Stimulated activated naive CD8-positive, alpha-beta T cell treated with anti-CD3 and anti-CD28 coated beads, Interleukin-15, Interleukin-2, amounts not matched to agents 100 U/mL and 50 U/mL, for 24 hours (primary cell): Measurements from ENCODE around the gene NELL1.
"Not testable (repeated sequence)": the region's sequence is repeated elsewhere in the genome, so short reads cannot be mapped to it uniquely, and the experiment has no call there.

Source experiments
- ATAC-seq: fragments of 150-1000 bp; cut with Tn5 transposase; one replicate; pipeline ENCODE4 v1.10.0; 2021
- DNase-seq: peaks from one replicate; pipeline ENCODE4 v3.0.0; 2021

NELL1 gene

DNA sequence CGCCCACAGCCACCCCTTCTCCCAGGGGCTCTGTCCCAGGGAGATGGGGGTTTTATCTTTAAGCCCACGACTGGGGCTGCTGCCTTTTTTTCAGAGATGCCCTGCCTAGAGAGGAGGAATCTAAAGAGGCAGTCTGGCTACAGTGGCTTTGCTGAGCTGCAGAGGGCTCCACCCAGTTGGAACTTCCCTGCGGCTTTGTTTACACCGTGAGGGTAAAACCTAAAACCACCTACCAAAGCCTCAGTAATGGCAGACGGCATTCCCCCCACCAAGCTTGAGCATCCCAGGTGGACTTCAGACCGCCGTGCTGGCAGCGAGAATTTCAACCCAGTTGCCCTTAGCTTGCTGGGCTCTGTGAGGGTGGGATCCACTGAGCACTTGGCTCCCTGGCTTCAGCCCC lies 535.8 kb downstream of the NELL1 start:
- ATAC-seq (no peak), DNase-seq (no peak)

DNA sequence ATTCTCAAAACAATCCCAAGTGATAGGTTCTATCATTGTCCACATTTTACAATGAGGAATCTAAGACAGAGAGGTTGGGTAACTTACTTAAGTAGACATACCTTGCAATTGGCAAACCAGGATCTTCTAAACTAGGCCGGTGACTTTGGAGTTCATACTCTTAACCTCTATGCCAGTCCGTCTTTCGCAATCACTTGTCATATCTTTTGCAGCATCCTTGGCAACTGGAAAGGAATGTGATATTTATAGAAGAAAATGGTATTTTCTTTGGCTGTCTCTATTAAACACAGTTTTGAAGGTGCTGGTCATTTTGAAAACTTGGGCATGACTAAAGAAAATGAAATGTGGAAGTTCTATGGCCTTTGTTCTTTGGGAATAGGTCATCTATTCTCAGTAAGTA lies 556.5 kb downstream of the NELL1 start:
- no peak for DNase-seq

DNA sequence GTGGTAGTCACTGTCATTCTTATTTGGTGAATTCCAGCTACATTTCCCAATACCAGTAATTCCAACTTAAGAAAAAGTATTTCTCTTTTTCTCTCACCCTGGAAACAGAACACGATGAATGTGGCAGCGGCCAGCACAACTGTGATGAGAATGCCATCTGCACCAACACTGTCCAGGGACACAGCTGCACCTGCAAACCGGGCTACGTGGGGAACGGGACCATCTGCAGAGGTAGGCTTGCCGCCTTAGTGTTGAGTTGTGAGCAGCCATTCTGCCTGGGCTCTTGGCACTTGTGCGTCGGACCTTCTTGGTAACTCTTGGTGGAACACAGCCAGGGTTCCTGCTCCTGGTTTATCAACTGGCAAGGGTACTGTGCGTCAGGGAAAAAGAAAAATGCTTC lies 559.8 kb downstream of the NELL1 start:
- ATAC-seq = no peak
- DNase-seq = no peak

More for the DNA sequence above, 556.5 kb downstream of the NELL1 start:
- no peak for ATAC-seq

DNA sequence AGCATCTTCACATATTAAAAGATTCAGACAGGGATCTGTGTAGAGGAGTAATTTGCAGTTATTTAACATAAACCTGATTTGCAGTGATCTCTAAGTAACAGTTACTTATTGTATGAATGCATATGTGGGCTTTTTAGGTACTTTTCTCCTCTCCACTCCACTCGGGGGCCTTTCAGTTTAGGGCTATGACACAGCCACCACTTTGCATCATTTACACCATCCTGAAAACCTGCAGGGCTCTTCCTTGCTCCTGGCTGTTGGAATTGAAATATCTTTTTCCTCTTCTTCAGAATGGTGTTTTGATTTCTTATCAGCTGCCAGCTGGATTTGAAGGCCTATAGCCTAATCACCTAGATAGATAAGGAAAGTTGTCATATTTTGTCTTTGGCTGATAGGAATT lies 580.8 kb downstream of the NELL1 start:
- DNase-seq (no peak), ATAC-seq (no peak)

DNA sequence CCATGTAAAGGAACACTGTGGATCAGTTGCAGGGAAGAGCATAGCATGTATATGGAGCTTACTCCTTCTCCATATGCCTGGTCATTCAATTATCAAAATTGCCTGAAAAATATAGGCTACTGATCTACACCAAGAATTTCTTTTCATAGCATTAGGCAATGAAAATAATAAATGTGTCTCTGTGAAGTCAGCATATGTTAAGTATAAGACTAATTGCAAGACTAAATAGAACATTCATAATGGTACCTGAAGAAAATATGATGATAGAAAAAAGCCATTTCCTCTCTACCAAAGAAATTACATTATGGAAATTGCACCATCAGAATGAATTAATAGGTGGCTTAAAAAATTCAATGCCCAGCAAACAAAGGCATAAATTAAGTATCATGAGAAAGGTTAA lies 584.7 kb downstream of the NELL1 start:
- DNase-seq = no peak
- no peak for ATAC-seq

DNA sequence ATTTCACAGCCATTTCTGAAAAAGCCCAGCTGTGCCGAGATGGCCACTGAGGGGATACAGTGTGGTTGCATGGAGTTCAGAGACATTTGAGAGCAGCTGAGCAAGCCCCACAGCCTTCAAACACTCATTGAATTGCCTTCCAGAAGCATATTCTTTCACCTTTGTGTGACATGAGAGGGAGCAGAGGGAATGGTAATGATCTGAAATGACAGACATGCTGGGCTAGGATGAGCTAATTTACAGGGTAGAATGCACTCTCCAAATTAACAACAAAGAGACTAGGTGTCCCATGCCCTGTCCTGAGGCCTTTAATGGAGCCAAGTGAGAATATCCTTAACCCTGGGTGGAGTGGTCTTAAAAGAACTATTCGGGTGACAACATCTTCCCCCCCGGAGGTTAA lies 585.4 kb downstream of the NELL1 start:
- no peak for ATAC-seq
- no peak for DNase-seq

DNA sequence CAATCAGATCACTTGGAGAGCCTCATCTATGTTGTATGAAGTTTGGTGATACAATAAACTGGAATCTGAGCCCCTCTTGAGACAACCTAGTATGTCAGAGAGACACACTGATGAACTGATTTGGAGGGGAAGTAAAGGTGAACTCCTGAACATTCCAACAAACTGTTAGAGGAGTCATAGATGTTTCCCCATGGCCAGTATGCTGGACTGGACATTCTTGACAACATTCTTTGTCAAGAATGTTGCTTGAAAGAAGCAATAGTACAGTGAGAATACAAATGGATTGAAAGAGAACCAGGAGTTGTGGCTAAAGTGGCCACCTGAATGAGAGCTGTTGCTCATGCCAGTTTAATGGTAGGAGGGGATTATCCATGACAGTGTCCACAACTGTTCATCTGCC lies 588.1 kb downstream of the NELL1 start:
- no peak for ATAC-seq
- DNase-seq = no peak

DNA sequence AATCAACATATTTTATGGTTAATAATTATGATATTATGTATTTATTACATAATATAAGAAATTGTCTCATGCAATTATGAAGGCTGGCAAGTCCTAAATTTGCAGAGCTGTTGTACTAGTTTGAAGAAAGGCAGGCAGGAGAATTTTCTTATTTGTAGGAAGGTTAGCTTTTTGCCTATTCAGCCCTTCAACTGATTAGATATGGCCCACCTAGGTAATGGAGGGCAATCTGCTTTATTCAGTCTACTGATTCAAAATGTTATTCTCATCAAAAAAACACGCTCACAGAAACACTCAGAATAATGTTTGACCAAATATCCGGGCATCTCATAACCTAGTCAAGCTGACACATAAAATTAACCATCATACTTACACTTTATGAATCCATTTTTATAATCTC lies 589.0 kb downstream of the NELL1 start:
- no peak for ATAC-seq
- DNase-seq = no peak

DNA sequence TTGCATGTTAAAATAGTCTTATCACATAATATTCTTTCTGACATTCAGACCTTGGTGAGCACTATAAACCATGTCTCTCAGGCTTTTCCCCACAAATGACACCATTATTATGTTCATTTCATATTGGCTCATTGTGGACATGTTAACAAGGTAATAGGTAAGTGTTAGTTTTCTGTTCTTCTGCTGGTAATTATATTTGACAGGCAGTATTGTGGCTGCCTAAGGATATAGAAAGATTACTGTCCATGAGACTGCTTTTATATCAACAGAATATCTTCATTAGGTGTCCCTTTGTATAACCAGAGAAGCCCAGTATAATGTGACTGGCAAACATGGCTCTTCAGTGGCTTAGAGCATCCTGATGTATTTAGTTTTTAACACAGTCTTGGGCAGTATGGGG lies 590.7 kb downstream of the NELL1 start:
- ATAC-seq = no peak
- DNase-seq = no peak

DNA sequence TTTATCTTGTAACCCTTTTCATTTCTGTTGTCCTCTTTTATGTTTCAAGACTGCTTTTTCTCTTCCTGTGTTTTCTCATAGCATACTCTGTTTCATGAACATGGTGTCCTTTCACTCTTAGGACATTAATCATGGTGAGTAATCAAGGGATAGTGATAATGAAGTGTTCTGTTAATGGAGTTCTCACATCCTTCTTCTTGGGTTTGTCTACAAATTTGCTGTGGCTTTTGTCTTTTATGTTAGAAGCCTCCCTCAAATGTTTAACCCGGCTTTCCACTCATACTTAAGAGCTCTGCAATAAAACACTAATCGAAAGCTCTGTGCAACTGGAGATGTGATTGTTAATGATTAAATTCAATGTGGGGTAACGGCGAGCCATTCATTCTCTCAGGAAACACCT lies 593.6 kb downstream of the NELL1 start:
- no peak for ATAC-seq

DNA sequence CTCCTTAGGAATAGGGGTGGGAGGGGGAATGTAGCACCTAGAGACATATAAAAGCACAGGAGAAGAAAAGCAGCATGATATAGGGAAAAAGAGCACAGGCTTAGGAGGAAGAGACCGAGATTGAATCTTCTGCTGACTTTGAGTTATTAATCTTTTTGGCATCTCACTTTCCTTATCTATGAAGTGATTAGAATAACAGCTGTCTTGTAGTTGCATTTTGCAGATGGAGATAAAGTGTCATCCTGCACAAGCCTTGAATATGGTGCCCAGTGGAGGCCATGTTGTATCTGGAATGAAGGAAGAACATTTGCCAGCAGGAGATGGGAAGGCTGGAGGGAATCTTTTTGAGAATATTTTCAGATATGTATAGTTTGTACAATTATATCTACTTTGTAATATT lies 594.7 kb downstream of the NELL1 start:
- ATAC-seq = no peak
- DNase-seq = no peak

More for the DNA sequence above, 593.6 kb downstream of the NELL1 start:
- no peak for DNase-seq

DNA sequence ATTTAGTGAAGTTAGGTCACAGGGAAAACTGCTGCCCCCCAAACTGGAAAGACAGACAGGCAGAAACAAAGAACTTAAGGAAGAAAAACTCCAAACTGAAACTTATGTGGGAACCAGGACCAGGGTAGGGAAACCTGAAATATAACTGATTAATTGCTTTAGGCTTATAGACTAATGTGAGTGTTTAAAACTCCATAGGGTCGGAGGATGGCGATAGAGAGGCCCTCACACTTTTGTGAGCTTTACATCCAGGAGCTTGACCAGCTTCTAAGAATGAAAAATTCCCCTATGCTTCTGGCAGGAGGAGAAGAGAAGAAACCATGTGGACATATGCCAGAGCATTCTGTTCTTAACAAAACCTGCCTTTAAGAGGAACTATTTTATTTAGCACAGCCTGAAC lies 598.6 kb downstream of the NELL1 start:
- DNase-seq (no peak), ATAC-seq (no peak)

DNA sequence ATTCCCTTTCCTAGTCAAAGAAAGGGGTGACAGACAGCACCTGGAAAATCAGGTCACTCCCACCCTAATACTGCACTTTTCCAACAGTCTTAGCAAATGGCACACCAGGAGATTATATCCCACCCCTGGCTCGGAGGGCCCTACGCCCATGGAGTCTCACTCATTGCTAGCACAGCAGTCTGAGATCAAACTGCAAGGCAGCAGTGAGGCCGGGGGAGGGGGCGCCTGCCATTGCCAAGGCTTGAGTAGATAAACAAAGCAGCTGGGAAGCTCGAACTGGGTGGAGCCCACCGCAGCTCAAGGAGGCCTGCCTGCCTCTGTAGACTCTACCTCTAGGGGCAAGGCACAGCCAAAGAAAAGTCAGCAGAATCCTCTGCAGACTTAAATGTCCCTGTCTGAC lies 602.8 kb downstream of the NELL1 start:
- ATAC-seq = not testable (repeated sequence)

DNA sequence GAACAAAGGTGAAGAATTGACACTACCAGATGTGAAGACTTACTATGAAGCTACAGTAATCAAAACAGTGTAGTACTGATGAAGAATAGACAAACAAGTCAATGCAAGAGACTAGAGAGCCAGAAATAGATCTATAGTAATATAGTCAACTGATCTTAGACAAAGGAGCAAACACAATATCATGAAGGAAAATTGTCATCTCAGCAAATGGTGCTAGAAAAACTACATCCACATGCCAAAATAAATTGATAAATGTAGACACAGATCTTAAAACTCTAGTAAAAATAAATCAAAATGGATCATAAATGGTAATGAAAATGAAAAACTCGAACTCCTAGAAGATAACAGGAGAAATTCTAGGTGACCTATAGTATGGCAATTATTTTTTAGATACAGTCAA lies 609.5 kb downstream of the NELL1 start:
- no peak for ATAC-seq

More for the DNA sequence above, 602.8 kb downstream of the NELL1 start:
- DNase-seq = not testable (repeated sequence)

DNA sequence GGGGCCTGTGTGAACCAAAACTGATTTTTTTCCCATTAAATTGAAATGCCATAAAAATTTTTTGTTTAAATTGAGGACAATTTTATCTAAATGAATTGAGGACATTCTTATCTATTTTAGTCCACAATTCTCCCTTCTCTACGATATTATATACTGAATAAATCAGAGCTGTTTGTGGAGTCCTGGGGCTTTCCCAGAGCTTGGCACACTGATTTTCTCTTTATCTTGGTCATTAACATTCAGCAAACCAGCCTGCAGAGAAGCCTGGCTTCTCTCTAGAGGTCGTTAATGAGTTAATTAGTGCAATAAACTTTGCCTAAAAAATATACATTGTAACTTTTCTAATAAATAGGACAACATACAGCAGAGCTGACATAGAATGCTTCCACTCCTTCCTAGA lies 615.7 kb downstream of the NELL1 start:
- no peak for ATAC-seq
- DNase-seq = no peak

More for the DNA sequence above, 609.5 kb downstream of the NELL1 start:
- DNase-seq = no peak

DNA sequence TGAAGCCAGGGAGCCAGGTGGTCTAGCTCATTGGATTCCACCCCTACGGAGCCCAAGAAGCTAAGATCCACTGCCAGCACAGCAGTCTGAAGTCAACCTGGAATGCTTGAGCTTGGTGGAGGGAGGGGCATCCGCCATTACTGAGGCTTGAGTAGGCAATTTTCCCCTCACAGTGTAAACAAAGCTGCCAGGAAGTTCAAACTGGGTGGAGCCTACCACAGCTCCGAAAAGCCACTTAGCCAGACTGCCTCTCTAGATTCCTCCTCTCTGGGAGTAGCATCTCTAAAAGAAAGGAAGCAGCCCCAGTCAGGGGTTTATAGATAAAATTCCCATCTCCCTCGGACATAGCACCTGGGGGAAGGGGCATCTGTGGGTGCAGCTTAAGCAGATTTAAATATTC lies 620.3 kb downstream of the NELL1 start:
- ATAC-seq = no peak
- no peak for DNase-seq

DNA sequence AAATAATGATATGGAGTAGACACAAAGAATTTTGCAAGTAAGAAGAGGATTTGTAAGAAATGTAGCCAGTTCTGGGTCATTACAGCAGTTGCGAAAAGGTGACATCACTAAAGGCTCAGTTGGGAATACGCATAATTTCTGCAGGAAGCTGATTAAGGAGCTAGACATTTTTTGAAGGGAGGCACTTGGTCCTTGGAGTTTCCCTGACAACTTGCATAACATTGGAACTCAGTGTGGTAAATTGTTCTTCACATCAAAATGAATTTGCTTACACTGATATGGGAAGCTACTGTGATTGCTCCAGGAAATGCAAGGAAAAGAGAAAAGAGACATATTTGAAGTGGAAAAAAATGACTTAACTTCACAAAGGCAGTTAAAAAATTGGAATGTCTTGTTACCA lies 626.1 kb downstream of the NELL1 start:
- no peak for ATAC-seq
- no peak for DNase-seq

DNA sequence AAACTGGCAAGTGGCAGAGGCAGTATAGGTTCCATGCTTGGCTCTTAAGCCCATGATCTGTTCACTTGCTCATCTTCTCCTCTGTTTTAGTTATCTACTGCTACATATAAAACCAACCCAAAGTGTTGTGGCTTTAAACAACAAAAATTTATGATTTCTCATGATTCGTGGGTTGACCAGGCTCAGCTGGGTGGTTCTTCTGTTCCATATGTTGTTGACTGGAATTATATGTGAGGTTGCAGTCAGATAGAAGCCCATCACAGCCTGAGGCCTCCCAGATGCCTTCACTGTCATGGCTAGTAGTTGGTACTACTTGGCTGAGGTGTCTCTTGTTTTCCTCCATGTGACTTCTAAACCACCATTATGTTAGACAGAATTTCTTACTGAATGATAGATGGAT lies 632.6 kb downstream of the NELL1 start:
- ATAC-seq (no peak), DNase-seq (no peak)

DNA sequence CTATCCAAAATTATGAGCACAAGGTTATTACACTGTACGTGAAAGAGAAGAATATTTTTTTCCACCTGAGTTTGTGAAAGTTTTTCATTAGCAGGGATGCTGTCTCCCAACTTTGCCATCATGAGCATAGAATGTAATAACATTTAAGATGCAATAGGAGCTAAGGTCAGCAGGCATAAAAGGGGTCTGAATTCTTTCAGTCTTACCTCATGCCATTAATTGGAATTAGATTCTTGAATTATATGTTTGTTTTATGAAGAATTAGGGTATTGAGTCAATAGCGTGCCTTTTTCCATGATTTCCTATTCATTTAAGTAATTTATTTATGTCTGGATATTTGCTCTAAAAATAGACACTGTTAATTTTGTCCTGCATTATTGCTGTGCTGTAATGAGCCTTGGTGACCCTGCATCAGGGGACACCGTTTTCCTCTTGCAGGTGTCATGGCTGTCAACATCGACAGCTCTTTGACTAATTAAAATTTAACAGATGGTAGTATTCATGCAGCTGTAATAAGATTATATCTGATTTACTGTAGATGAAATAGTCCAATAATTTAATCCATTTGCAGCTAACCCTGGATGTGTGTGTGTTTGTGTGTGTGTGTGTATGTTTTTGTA lies 637.5 kb downstream of the NELL1 start:
- no peak for DNase-seq
- ATAC-seq = no peak

DNA sequence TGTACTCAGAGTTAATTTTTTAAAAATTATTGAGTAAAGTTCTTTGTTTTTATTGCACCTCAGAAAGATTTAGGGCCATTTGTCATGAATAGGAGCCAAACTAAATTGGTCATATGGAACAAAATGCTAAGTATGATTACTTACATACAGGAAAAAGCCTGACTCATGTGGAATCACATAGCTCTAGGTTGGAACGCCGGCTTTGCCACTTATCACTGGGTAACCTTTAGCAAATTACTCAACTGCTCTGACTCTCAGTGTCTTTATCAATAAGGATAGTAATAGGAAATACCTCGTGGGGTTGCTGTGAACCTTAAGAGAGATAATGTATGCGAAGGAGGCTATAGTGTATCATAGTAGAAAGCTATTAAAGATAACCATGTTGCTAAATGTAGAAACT lies 638.5 kb downstream of the NELL1 start:
- DNase-seq (no peak), ATAC-seq (no peak)

DNA sequence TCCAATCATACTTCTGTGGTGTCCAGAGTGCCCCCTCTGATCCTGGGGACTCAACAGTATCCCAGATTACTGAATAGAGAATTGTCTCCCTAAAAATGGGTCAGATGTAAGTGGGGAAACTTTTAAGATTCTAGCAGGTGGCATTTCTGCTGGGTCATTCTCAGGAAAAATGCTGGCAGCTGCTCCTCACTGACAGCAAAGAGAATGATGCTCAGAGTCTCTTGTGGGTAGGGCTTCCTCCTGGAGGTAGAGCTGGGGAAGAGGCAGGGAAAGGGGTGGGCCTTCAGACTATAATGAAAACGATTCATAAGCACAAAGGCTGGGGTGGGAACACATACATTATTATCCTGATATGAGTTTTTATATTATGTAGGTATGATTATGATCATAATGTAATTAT lies 647.2 kb downstream of the NELL1 start:
- DNase-seq = no peak
- no peak for ATAC-seq

DNA sequence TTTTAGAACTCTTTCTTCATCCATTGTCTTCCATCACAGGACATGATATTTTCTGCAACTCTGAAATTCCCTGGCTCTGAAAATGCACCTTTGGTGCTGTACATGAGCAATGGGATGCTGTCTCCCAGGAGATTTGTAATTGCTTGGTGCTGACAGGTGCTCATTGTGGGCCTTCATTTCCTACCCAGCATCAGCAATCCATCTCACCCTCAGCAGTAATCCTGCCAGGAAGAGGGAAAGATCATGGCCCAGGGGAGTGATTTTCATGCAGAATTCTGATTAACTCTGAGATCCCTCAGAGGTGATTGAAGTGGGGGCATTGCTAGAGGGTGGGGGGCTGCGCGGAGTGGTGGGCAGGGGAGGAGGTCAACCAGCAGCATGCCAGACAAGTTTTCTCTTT lies 651.7 kb downstream of the NELL1 start:
- no peak for ATAC-seq
- DNase-seq = no peak

DNA sequence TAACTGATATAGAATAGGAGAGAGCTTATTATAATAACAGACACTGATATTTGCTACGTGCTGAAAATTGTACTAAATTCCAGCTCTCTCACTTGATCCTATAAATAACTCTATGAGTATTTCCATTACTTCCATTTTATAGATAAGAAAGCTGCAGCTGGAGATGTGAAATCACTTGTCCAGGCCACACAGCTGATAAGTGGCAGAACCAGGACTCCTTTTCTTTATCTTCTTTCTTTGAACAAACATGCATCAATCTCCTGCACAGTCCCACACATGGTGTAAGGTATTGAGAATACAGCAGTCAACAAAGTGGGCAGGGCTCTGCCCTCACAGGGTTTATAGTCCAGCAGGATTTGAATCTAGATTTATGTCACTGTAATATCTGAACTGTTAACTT lies 652.1 kb downstream of the NELL1 start:
- ATAC-seq (no peak), DNase-seq (no peak)

DNA sequence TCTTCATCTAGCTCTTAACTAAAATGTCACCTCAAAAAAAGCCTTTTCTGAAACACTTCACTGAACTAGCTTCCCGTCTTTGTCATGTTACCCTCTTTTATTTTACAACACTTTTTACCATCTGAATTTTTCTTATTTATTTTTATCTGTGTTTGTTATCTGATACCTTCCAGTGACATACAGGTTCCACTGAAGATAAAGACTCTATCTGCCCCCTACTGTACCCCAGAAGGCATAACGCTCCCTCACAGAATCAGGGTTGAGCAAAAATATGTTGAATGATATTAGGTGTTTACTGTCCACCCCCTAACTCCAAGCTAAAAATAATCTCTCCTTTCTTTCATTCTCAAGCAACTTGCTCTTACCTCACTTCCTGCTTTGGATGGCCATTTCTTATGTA lies 654.2 kb downstream of the NELL1 start:
- DNase-seq (no peak), ATAC-seq (no peak)

DNA sequence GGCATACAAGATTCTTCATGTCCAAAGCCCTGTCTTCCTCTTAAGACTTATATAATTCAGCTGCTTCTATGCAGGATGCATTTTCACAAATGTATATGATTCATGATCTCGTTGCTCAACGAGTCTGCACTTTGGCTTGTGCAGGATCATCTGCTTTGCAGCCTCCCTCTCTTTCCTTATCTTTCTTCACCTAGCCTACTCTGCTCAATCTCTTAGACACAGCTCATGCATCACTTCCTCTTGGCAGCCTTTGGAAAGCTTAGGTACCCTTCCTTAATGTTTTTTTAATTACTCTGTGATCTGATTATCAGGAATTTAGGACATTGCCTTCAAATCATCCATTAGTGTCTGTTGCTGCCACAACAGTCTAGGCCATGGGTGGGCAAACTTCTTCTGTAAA lies 673.8 kb downstream of the NELL1 start:
- DNase-seq (no peak), ATAC-seq (no peak)
